HepG2 (cell line): ENCODE data around the gene CAMK4. TPM values are rescaled to one million over a fixed set of nuclear protein-coding genes. Genes with fewer than 3 reads are reported as not detected.
A peak's percentile ranks its signal among the peaks of the same experiment; 100 is the strongest.

Experiments
- ADNP ChIP-seq: sonication (generic); formaldehyde crosslinking; IDR thresholded peaks from 2 replicates; pipeline ENCODE4 v1.4.0; 2020; ENCODE audit warnings: missing genetic modification reagents
- ARHGAP35 ChIP-seq: sonication (generic); formaldehyde crosslinking; IDR thresholded peaks from 2 replicates; pipeline ENCODE4 v1.9.0; 2022; ENCODE audit warnings: mild to moderate bottlenecking, inconsistent platforms, moderate library complexity, missing genetic modification reagents, borderline replicate concordance
- CBX5 ChIP-seq: sonication (generic); formaldehyde crosslinking; IDR thresholded peaks from 2 replicates; pipeline ENCODE4 v1.4.0; 2020; ENCODE audit warnings: missing genetic modification reagents, borderline replicate concordance
- EP300 ChIP-seq, 3 experiments: sonication (generic) in 1 of 3; formaldehyde crosslinking in 1 of 3; IDR thresholded peaks; 2 replicates each; pipeline versions ENCODE4 v1.5.1 to v1.6.1; 2011 to 2020; ENCODE audit warnings: low read depth in 2 of 3, low read length in 2 of 3, borderline replicate concordance in 1 of 3, improper control_type of control experiment in 1 of 3, mild to moderate bottlenecking in 1 of 3, missing genetic modification reagents in 1 of 3, moderate library complexity in 1 of 3
- HNF4G ChIP-seq, 2 experiments: sonication (generic) in 1 of 2; formaldehyde crosslinking in 1 of 2; IDR thresholded peaks; 2 replicates each; pipeline versions ENCODE4 v1.4.0 to v1.6.1; 2011 to 2020; ENCODE audit warnings: borderline replicate concordance in 2 of 2, low read depth in 2 of 2, mild to moderate bottlenecking in 2 of 2, low read length in 1 of 2, missing genetic modification reagents in 1 of 2, moderate library complexity in 1 of 2
- HOXA3 ChIP-seq: sonication (generic); formaldehyde crosslinking; IDR thresholded peaks from 2 replicates; pipeline ENCODE4 v1.5.0; 2020; ENCODE audit warnings: missing genetic modification reagents
- KDM3A ChIP-seq: IDR thresholded peaks from 2 replicates; pipeline ENCODE4 v1.6.1; 2018; ENCODE audit warnings: low read depth, missing compliant biosample characterization
- SIX1 ChIP-seq: sonication (generic); formaldehyde crosslinking; IDR thresholded peaks from 2 replicates; pipeline ENCODE4 v1.4.0; 2020; ENCODE audit warnings: missing genetic modification reagents, borderline replicate concordance
- ZBTB38 ChIP-seq: sonication (generic); formaldehyde crosslinking; IDR thresholded peaks from 2 replicates; pipeline ENCODE4 v1.5.1; 2020; ENCODE audit warnings: mild to moderate bottlenecking, missing genetic modification reagents
- ZFP36L1 ChIP-seq: sonication (generic); formaldehyde crosslinking; IDR thresholded peaks from 2 replicates; pipeline ENCODE4 v1.8.0; 2022; ENCODE audit warnings: mild to moderate bottlenecking, missing genetic modification reagents, moderate library complexity
- ZNF331 ChIP-seq: sonication (generic); formaldehyde crosslinking; IDR thresholded peaks from 2 replicates; pipeline ENCODE4 v1.4.0; 2020; ENCODE audit warnings: missing genetic modification reagents
- ZNF510 ChIP-seq: sonication (generic); formaldehyde crosslinking; IDR thresholded peaks from 2 replicates; pipeline ENCODE4 v1.4.0; 2020; ENCODE audit warnings: low read depth, mild to moderate bottlenecking, missing genetic modification reagents
- polyA plus RNA-seq, 8 experiments: library from polyadenylated mRNA; depleted of rRNA in 3 of 8; stranded (reverse) in 7 of 8; unstranded in 1 of 8; fragments of >200 nt; fragmentation: Illumina TruSeq in 4 of 8; extraction: Trizol in 4 of 8; gene quantifications; 2 replicates each; pipeline versions ENCODE4 v1.2.1 to v1.2.3, GENCODE V29; 2011 to 2016; ENCODE audit warnings: low read depth in 4 of 8, missing spikeins in 1 of 8, mixed read lengths in 1 of 8; ENCODE audit not compliant: insufficient read depth in 1 of 8
- total RNA-seq, 5 experiments: library from RNA; depleted of rRNA; stranded (reverse); fragments of >200 nt; fragmentation: Illumina TruSeq; extraction: Trizol; gene quantifications; 2 replicates each; pipeline ENCODE4 v1.2.3, GENCODE V29; 2016; ENCODE audit warnings: low read depth in 1 of 5
- TF ChIP-seq, protein P1 (sequence below): sonication (generic); formaldehyde crosslinking; IDR thresholded peaks from 2 replicates; pipeline ENCODE4 v1.4.0; 2020; ENCODE audit warnings: missing genetic modification reagents
- TF ChIP-seq, protein P2 (sequence below): sonication (generic); formaldehyde crosslinking; IDR thresholded peaks from 2 replicates; pipeline ENCODE4 v1.8.1; 2023; ENCODE audit warnings: mild to moderate bottlenecking, missing genetic modification reagents
- TF ChIP-seq, protein P3 (sequence below): sonication (generic); formaldehyde crosslinking; IDR thresholded peaks from 2 replicates; pipeline ENCODE4 v1.4.0; 2020; ENCODE audit warnings: missing genetic modification reagents
- TF ChIP-seq, protein P4 (sequence below): sonication (generic); formaldehyde crosslinking; IDR thresholded peaks from 2 replicates; pipeline ENCODE4 v1.4.0; 2020; ENCODE audit warnings: missing genetic modification reagents
- TF ChIP-seq, protein P5 (sequence below): IDR thresholded peaks from 2 replicates; pipeline ENCODE4 v1.6.1; 2016

Gene CAMK4
- total and polyA plus RNA-seq, 2 of the 13 experiments (the other 11 are each of a cell fraction or from before 2014, with no cell fraction given), result not detected

DNA sequence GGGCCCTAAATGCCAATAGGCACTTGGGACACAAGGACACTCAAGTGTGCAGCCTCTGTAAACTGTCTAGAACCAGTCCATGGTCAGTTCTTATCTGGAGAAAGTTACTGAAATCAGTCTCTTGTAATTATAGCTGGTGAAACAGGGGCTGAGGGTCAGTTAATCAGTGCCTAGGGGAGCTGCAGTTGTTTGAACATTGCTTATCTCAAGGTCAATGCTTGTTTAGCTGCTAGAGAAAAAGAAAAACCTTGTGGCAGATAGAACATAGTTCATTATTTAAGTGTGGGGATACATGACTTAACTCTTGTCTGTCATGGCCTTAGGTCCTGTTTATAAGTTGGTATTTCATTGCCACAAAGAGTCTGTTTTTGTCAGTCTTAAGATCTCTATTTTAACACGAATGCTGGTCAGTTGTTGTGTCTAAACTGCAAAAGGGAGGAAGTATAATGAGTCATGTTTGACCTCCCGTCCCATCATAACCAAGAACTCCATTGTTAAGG is 180.1 kb downstream of the CAMK4 start (continued):
- TF ChIP-seq, protein P1, sequence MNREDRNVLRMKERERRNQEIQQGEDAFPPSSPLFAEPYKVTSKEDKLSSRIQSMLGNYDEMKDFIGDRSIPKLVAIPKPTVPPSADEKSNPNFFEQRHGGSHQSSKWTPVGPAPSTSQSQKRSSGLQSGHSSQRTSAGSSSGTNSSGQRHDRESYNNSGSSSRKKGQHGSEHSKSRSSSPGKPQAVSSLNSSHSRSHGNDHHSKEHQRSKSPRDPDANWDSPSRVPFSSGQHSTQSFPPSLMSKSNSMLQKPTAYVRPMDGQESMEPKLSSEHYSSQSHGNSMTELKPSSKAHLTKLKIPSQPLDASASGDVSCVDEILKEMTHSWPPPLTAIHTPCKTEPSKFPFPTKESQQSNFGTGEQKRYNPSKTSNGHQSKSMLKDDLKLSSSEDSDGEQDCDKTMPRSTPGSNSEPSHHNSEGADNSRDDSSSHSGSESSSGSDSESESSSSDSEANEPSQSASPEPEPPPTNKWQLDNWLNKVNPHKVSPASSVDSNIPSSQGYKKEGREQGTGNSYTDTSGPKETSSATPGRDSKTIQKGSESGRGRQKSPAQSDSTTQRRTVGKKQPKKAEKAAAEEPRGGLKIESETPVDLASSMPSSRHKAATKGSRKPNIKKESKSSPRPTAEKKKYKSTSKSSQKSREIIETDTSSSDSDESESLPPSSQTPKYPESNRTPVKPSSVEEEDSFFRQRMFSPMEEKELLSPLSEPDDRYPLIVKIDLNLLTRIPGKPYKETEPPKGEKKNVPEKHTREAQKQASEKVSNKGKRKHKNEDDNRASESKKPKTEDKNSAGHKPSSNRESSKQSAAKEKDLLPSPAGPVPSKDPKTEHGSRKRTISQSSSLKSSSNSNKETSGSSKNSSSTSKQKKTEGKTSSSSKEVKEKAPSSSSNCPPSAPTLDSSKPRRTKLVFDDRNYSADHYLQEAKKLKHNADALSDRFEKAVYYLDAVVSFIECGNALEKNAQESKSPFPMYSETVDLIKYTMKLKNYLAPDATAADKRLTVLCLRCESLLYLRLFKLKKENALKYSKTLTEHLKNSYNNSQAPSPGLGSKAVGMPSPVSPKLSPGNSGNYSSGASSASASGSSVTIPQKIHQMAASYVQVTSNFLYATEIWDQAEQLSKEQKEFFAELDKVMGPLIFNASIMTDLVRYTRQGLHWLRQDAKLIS (CRISPR knock-in tag), result no peak
- TF ChIP-seq EP300 (IDR thresholded peaks at IDR 0.05; ENCODE audit: low read depth in 2 of 2, low read length in 2 of 2), result peak in 1 of 2 experiments; percentile 73; a peak in 2 of 4 replicates
- 0 out of 2 replicates have a peak, but pooled peaks have one; percentile 19 for TF ChIP-seq EP300 (CRISPR knock-in tag; IDR thresholded peaks at IDR 0.05; ENCODE audit: borderline replicate concordance)
- TF ChIP-seq, protein P2, sequence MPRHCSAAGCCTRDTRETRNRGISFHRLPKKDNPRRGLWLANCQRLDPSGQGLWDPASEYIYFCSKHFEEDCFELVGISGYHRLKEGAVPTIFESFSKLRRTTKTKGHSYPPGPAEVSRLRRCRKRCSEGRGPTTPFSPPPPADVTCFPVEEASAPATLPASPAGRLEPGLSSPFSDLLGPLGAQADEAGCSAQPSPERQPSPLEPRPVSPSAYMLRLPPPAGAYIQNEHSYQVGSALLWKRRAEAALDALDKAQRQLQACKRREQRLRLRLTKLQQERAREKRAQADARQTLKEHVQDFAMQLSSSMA, result no peak
- TF ChIP-seq ZFP36L1 (CRISPR knock-in tag), result no peak
- TF ChIP-seq CBX5 (CRISPR knock-in tag), result 0 out of 2 replicates have a peak, but pooled peaks have one; percentile 34
- TF ChIP-seq ZBTB38 (CRISPR knock-in tag), result no peak
- no peak for TF ChIP-seq ZNF510 (CRISPR knock-in tag)
- TF ChIP-seq KDM3A, result 0 out of 2 replicates have a peak, but pooled peaks have one; percentile 12
- TF ChIP-seq, protein P3, sequence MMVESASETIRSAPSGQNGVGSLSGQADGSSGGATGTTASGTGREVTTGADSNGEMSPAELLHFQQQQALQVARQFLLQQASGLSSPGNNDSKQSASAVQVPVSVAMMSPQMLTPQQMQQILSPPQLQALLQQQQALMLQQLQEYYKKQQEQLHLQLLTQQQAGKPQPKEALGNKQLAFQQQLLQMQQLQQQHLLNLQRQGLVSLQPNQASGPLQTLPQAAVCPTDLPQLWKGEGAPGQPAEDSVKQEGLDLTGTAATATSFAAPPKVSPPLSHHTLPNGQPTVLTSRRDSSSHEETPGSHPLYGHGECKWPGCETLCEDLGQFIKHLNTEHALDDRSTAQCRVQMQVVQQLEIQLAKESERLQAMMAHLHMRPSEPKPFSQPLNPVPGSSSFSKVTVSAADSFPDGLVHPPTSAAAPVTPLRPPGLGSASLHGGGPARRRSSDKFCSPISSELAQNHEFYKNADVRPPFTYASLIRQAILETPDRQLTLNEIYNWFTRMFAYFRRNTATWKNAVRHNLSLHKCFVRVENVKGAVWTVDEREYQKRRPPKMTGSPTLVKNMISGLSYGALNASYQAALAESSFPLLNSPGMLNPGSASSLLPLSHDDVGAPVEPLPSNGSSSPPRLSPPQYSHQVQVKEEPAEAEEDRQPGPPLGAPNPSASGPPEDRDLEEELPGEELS (CRISPR knock-in tag), result peak; percentile 82
- no peak for TF ChIP-seq ARHGAP35
- TF ChIP-seq ZNF331 (CRISPR knock-in tag), result peak; percentile 27; the same call in 1 of the 2 replicates
- 0 out of 2 replicates have a peak, but pooled peaks have one; percentile 5 for TF ChIP-seq HNF4G (IDR thresholded peaks at IDR 0.05; ENCODE audit: borderline replicate concordance, low read depth, low read length)
- no peak for TF ChIP-seq HNF4G (CRISPR knock-in tag; IDR thresholded peaks at IDR 0.05; ENCODE audit: borderline replicate concordance, low read depth)
- TF ChIP-seq, protein P4, sequence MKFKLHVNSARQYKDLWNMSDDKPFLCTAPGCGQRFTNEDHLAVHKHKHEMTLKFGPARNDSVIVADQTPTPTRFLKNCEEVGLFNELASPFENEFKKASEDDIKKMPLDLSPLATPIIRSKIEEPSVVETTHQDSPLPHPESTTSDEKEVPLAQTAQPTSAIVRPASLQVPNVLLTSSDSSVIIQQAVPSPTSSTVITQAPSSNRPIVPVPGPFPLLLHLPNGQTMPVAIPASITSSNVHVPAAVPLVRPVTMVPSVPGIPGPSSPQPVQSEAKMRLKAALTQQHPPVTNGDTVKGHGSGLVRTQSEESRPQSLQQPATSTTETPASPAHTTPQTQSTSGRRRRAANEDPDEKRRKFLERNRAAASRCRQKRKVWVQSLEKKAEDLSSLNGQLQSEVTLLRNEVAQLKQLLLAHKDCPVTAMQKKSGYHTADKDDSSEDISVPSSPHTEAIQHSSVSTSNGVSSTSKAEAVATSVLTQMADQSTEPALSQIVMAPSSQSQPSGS (CRISPR knock-in tag), result peak; percentile 67; the same call in 1 of the 2 replicates
- TF ChIP-seq, protein P5, sequence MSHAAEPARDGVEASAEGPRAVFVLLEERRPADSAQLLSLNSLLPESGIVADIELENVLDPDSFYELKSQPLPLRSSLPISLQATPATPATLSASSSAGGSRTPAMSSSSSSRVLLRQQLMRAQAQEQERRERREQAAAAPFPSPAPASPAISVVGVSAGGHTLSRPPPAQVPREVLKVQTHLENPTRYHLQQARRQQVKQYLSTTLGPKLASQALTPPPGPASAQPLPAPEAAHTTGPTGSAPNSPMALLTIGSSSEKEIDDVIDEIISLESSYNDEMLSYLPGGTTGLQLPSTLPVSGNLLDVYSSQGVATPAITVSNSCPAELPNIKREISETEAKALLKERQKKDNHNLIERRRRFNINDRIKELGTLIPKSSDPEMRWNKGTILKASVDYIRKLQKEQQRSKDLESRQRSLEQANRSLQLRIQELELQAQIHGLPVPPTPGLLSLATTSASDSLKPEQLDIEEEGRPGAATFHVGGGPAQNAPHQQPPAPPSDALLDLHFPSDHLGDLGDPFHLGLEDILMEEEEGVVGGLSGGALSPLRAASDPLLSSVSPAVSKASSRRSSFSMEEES (CRISPR knock-in tag), result peak; percentile 20; the same call in 1 of the 2 replicates
- TF ChIP-seq HOXA3, result 0 out of 2 replicates have a peak, but pooled peaks have one; percentile 27
- TF ChIP-seq SIX1 (CRISPR knock-in tag), result 0 out of 2 replicates have a peak, but pooled peaks have one; percentile 55
- no peak for TF ChIP-seq ADNP (CRISPR knock-in tag)
